HL-60/S4 (cell line): Measurements from ENCODE around the gene CDH13.

Experiments
- in situ Hi-C: fragments of 300-500 bp; cut with MboI; formaldehyde crosslinking; loops from 2 replicates; pipeline ENCODE4 v1.14.3; 2022; ENCODE audit warnings: low sequenced_read_pairs

Gene CDH13

GRCh38 chr16:83102336-83102735 is 475.6 kb downstream of the CDH13 start:
- in situ Hi-C loops = no loop called here

GRCh38 chr16:83105279-83106077 is 478.7 kb downstream of the CDH13 start:
- in situ Hi-C loops = no loop called here

GRCh38 chr16:83109490-83110125 is 482.8 kb downstream of the CDH13 start:
- in situ Hi-C loops = no loop called here

GRCh38 chr16:83110269-83110668 is 483.5 kb downstream of the CDH13 start:
- in situ Hi-C loops = no loop called here

- in situ Hi-C loops = no loop called here
Observed at GRCh38 chr16:83113317-83113716, 486.5 kb downstream of the CDH13 start.

GRCh38 chr16:83113811-83114210 is 487.0 kb downstream of the CDH13 start:
- in situ Hi-C loops = no loop called here

GRCh38 chr16:83115491-83116232 is 488.9 kb downstream of the CDH13 start:
- in situ Hi-C loops = no loop called here

- in situ Hi-C loops = no loop called here
Observed at GRCh38 chr16:83116274-83116892, 489.6 kb downstream of the CDH13 start.

- in situ Hi-C loops = no loop called here
Observed at GRCh38 chr16:83117810-83118209, 491.0 kb downstream of the CDH13 start.

- in situ Hi-C loops = no loop called here
Observed at GRCh38 chr16:83118365-83118764, 491.6 kb downstream of the CDH13 start.

GRCh38 chr16:83125999-83126568 is 499.3 kb downstream of the CDH13 start:
- in situ Hi-C loops = no loop called here

- in situ Hi-C loops = no loop called here
Observed at GRCh38 chr16:83128041-83128440, 501.3 kb downstream of the CDH13 start.

GRCh38 chr16:83130039-83130438 is 503.3 kb downstream of the CDH13 start:
- in situ Hi-C loops = no loop called here

GRCh38 chr16:83134638-83135037 is 507.9 kb downstream of the CDH13 start:
- in situ Hi-C loops = no loop called here

- in situ Hi-C loops = no loop called here
Observed at GRCh38 chr16:83136419-83136818, 509.6 kb downstream of the CDH13 start.

- in situ Hi-C loops = no loop called here
Observed at GRCh38 chr16:83136924-83137323, 510.2 kb downstream of the CDH13 start.

- in situ Hi-C loops = no loop called here
Observed at GRCh38 chr16:83137326-83137781, 510.6 kb downstream of the CDH13 start.

- in situ Hi-C loops = no loop called here
Observed at GRCh38 chr16:83137894-83138293, 511.1 kb downstream of the CDH13 start.

- in situ Hi-C loops = no loop called here
Observed at GRCh38 chr16:83138512-83138911, 511.7 kb downstream of the CDH13 start.

GRCh38 chr16:83138976-83139690 is 512.4 kb downstream of the CDH13 start:
- in situ Hi-C loops = no loop called here
